ENCODE data around the gene PCAT7.

PCAT7 gene

DNA sequence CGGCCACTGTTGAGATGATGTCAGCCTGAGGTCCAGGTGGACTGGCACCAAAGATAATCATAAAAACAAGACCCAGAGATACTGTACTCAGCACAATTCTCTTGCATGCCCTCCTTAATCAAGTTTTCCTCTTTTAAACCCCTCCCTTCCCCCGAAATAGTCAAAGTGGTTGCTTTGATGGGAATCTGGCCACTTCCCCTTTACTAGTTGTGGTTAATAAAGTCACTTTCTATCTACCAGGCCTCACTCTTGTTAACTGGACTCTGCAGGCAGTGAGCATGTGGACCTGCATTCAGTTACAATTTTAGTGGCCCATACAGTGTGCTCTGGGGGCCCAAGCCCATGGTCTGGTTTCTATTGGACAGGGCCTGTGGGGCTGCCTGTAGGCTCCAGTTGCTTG is 21.2 kb downstream of the PCAT7 start:
- no peak overlapping the region for H3K4ac ChIP-seq (ENCODE audit: low read depth in 1 of 2, low read length in 2 of 2)
- H3K27me3 ChIP-seq (ENCODE audit: control insufficient read depth in 1 of 2, insufficient read depth in 1 of 2, low read length in 2 of 2) = peaks cover 0 to 13% of the 10 kb centered on the region in 2 experiments
- H2AFZ ChIP-seq (ENCODE audit: low read depth, low read length) = no peak overlapping the region
- H3K27ac ChIP-seq (ENCODE audit: low read length, poor library complexity, severe bottlenecking) = no peak overlapping the region
- no peak overlapping the region for H2BK5ac ChIP-seq (ENCODE audit: low read depth, low read length, poor library complexity, severe bottlenecking)
- no peak overlapping the region for H3K4me3 ChIP-seq (ENCODE audit: insufficient read depth in 1 of 2, low read depth in 1 of 2, low read length in 2 of 2)
- no peaks in the 10 kb centered on the region for H3K79me1 ChIP-seq (replicated peaks; ENCODE audit: low read length, poor library complexity, severe bottlenecking)
- no peak overlapping the region for H2BK120ac ChIP-seq (ENCODE audit: low read depth, low read length)
- WGBS = 92% methylated on average over 2 of the region's 2 CpGs
- H3K23ac ChIP-seq (ENCODE audit: low read length in 2 of 2) = no peak overlapping the region
- no peak overlapping the region for H2BK15ac ChIP-seq (ENCODE audit: low read depth, poor library complexity, severe bottlenecking)
- no peak overlapping the region for H3K4me2 ChIP-seq (ENCODE audit: low read length, poor library complexity, severe bottlenecking)
- H3K14ac ChIP-seq (ENCODE audit: low read length in 2 of 2) = no peak overlapping the region
- no peak overlapping the region for H4K91ac ChIP-seq (ENCODE audit: low read length)
- H2BK12ac ChIP-seq (ENCODE audit: low read length in 2 of 2) = no peak overlapping the region
- H3K9me3 ChIP-seq (ENCODE audit: control insufficient read depth, low read length) = no peaks in the 10 kb centered on the region
- no peak for DNase-seq
- H3K18ac ChIP-seq (ENCODE audit: low read depth in 1 of 2, low read length in 2 of 2) = no peak overlapping the region
- no peak overlapping the region for H4K8ac ChIP-seq (ENCODE audit: low read length)
- H3K9ac ChIP-seq (ENCODE audit: low read length) = no peak overlapping the region
- no peaks in the 10 kb centered on the region for H3K36me3 ChIP-seq (ENCODE audit: control insufficient read depth in 1 of 2, insufficient read depth in 2 of 2, low read depth in 1 of 2, low read length in 2 of 2)
- no peaks in the 10 kb centered on the region for H3K4me1 ChIP-seq (ENCODE audit: control insufficient read depth, insufficient read depth, low read depth, low read length)
- no peak overlapping the region for H2AK5ac ChIP-seq (ENCODE audit: low read length, severe bottlenecking)

GRCh38 chr9:94577036-94577435 is 22.2 kb downstream of the PCAT7 start:
- no peak overlapping the region for H3K14ac ChIP-seq (ENCODE audit: low read length in 2 of 2)
- no peak overlapping the region for H2BK120ac ChIP-seq (ENCODE audit: low read depth, low read length)
- H3K23ac ChIP-seq (ENCODE audit: low read length in 2 of 2) = no peak overlapping the region
- H3K4me3 ChIP-seq (ENCODE audit: insufficient read depth in 1 of 2, low read depth in 1 of 2, low read length in 2 of 2) = no peak overlapping the region
- H2BK5ac ChIP-seq (ENCODE audit: low read depth, low read length, poor library complexity, severe bottlenecking) = no peak overlapping the region
- H2AK5ac ChIP-seq (ENCODE audit: low read length, severe bottlenecking) = no peak overlapping the region
- H4K8ac ChIP-seq (ENCODE audit: low read length) = no peak overlapping the region
- no peak overlapping the region for H2BK15ac ChIP-seq (ENCODE audit: low read depth, poor library complexity, severe bottlenecking)
- H2BK12ac ChIP-seq (ENCODE audit: low read length in 2 of 2) = no peak overlapping the region
- H3K27ac ChIP-seq (ENCODE audit: low read length, poor library complexity, severe bottlenecking) = no peak overlapping the region
- 0% methylated on average over 1 of the region's 1 CpG for WGBS
- no peak for DNase-seq
- H3K36me3 ChIP-seq (ENCODE audit: control insufficient read depth in 1 of 2, insufficient read depth in 2 of 2, low read depth in 1 of 2, low read length in 2 of 2) = no peaks in the 10 kb centered on the region
- no peak overlapping the region for H3K18ac ChIP-seq (ENCODE audit: low read depth in 1 of 2, low read length in 2 of 2)
- H3K27me3 ChIP-seq (ENCODE audit: control insufficient read depth in 1 of 2, insufficient read depth in 1 of 2, low read length in 2 of 2) = peaks cover 0 to 4% of the 10 kb centered on the region in 2 experiments
- H3K4me2 ChIP-seq (ENCODE audit: low read length, poor library complexity, severe bottlenecking) = no peak overlapping the region
- no peak overlapping the region for H3K9ac ChIP-seq (ENCODE audit: low read length)
- no peaks in the 10 kb centered on the region for H3K79me1 ChIP-seq (replicated peaks; ENCODE audit: low read length, poor library complexity, severe bottlenecking)
- no peaks in the 10 kb centered on the region for H3K9me3 ChIP-seq (ENCODE audit: control insufficient read depth, low read length)
- no peak overlapping the region for H4K91ac ChIP-seq (ENCODE audit: low read length)
- H2AFZ ChIP-seq (ENCODE audit: low read depth, low read length) = no peak overlapping the region
- H3K4me1 ChIP-seq (ENCODE audit: control insufficient read depth, insufficient read depth, low read depth, low read length) = no peaks in the 10 kb centered on the region
- H3K4ac ChIP-seq (ENCODE audit: low read depth in 1 of 2, low read length in 2 of 2) = no peak overlapping the region

DNA sequence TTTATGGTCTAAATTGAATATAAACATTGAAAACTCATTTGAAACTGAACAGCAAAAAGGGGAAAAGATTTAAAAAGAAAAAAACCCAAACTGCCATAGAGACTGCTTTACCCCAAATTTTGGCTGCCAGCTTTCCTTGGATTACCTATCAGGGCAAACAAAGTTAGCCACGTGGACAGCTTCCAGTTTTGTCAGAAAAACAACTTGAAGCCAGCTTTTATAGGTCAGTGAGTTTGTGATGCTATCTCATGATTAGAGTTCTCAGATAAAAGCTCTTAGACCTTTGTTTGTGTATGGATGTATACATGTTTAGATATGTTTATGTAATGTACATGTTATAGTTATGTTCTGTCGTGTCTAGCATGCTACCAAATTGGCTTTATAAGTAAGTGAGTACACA is 22.7 kb downstream of the PCAT7 start:
- H3K23ac ChIP-seq (ENCODE audit: low read length in 2 of 2) = no peak overlapping the region
- H3K27me3 ChIP-seq (ENCODE audit: control insufficient read depth in 1 of 2, insufficient read depth in 1 of 2, low read length in 2 of 2) = no peaks in the 10 kb centered on the region
- no peak overlapping the region for H3K4ac ChIP-seq (ENCODE audit: low read depth in 1 of 2, low read length in 2 of 2)
- H2AK5ac ChIP-seq (ENCODE audit: low read length, severe bottlenecking) = no peak overlapping the region
- no peaks in the 10 kb centered on the region for H3K36me3 ChIP-seq (ENCODE audit: control insufficient read depth in 1 of 2, insufficient read depth in 2 of 2, low read depth in 1 of 2, low read length in 2 of 2)
- no peak overlapping the region for H3K18ac ChIP-seq (ENCODE audit: low read depth in 1 of 2, low read length in 2 of 2)
- H3K14ac ChIP-seq (ENCODE audit: low read length in 2 of 2) = no peak overlapping the region
- 62% methylated on average over 2 of the region's 2 CpGs for WGBS
- no peak overlapping the region for H2BK120ac ChIP-seq (ENCODE audit: low read depth, low read length)
- no peaks in the 10 kb centered on the region for H3K4me1 ChIP-seq (ENCODE audit: control insufficient read depth, insufficient read depth, low read depth, low read length)
- H2BK12ac ChIP-seq (ENCODE audit: low read length in 2 of 2) = no peak overlapping the region
- no peak overlapping the region for H2BK15ac ChIP-seq (ENCODE audit: low read depth, poor library complexity, severe bottlenecking)
- H4K8ac ChIP-seq (ENCODE audit: low read length) = no peak overlapping the region
- no peak overlapping the region for H2AFZ ChIP-seq (ENCODE audit: low read depth, low read length)
- H2BK5ac ChIP-seq (ENCODE audit: low read depth, low read length, poor library complexity, severe bottlenecking) = no peak overlapping the region
- no peaks in the 10 kb centered on the region for H3K79me1 ChIP-seq (replicated peaks; ENCODE audit: low read length, poor library complexity, severe bottlenecking)
- no peak overlapping the region for H4K91ac ChIP-seq (ENCODE audit: low read length)
- no peaks in the 10 kb centered on the region for H3K9me3 ChIP-seq (ENCODE audit: control insufficient read depth, low read length)
- H3K27ac ChIP-seq (ENCODE audit: low read length, poor library complexity, severe bottlenecking) = no peak overlapping the region
- DNase-seq = no peak
- H3K9ac ChIP-seq (ENCODE audit: low read length) = no peak overlapping the region
- H3K4me3 ChIP-seq (ENCODE audit: insufficient read depth in 1 of 2, low read depth in 1 of 2, low read length in 2 of 2) = no peak overlapping the region
- no peak overlapping the region for H3K4me2 ChIP-seq (ENCODE audit: low read length, poor library complexity, severe bottlenecking)

- Histone ChIP-seq H2BK120ac (ENCODE audit: low read depth, low read length) (no peak overlapping the region), H3K27ac (ENCODE audit: low read length, poor library complexity, severe bottlenecking) (no peak overlapping the region), H3K14ac (ENCODE audit: low read length in 2 of 2) (no peak overlapping the region), H3K27me3 (ENCODE audit: control insufficient read depth in 1 of 2, insufficient read depth in 1 of 2, low read length in 2 of 2) (peaks cover 0 to 3% of the 10 kb centered on the region in 2 experiments), H4K91ac (ENCODE audit: low read length) (no peak overlapping the region), H3K9ac (ENCODE audit: low read length) (no peak overlapping the region), H3K36me3 (ENCODE audit: control insufficient read depth in 1 of 2, insufficient read depth in 2 of 2, low read depth in 1 of 2, low read length in 2 of 2) (no peaks in the 10 kb centered on the region), H2AFZ (ENCODE audit: low read depth, low read length) (no peak overlapping the region), H4K8ac (ENCODE audit: low read length) (no peak overlapping the region), H3K4me1 (ENCODE audit: control insufficient read depth, insufficient read depth, low read depth, low read length) (peaks cover 4% of the 10 kb centered on the region), H3K79me1 (replicated peaks; ENCODE audit: low read length, poor library complexity, severe bottlenecking) (no peaks in the 10 kb centered on the region), H2BK5ac (ENCODE audit: low read depth, low read length, poor library complexity, severe bottlenecking) (no peak overlapping the region), H2AK5ac (ENCODE audit: low read length, severe bottlenecking) (no peak overlapping the region), H2BK15ac (ENCODE audit: low read depth, poor library complexity, severe bottlenecking) (no peak overlapping the region), H3K18ac (ENCODE audit: low read depth in 1 of 2, low read length in 2 of 2) (no peak overlapping the region), H3K4ac (ENCODE audit: low read depth in 1 of 2, low read length in 2 of 2) (no peak overlapping the region), H2BK12ac (ENCODE audit: low read length in 2 of 2) (no peak overlapping the region), H3K9me3 (ENCODE audit: control insufficient read depth, low read length) (no peaks in the 10 kb centered on the region), H3K4me2 (ENCODE audit: low read length, poor library complexity, severe bottlenecking) (no peak overlapping the region), H3K23ac (ENCODE audit: low read length in 2 of 2) (no peak overlapping the region), H3K4me3 (ENCODE audit: insufficient read depth in 1 of 2, low read depth in 1 of 2, low read length in 2 of 2) (no peak overlapping the region)
- WGBS = 83% methylated on average over 5 of the region's 5 CpGs
- DNase-seq = no peak
Observed at GRCh38 chr9:94581728-94582127, 26.8 kb downstream of the PCAT7 start.

Measured in mesenchymal stem cell (in vitro differentiated cells and primary cell).